A549 (cell line): Measurements from ENCODE around the gene TBCEL. TPM values are rescaled to one million over a fixed set of nuclear protein-coding genes. Genes with fewer than 3 reads are reported as not detected.
A peak's percentile ranks its signal among the peaks of the same experiment; 100 is the strongest.
"Not testable (repeated sequence)": the region's sequence is repeated elsewhere in the genome, so short reads cannot be mapped to it uniquely, and the experiment has no call there.

Experiments used
- ATAC-seq, 2 experiments: fragments of 200-7000 bp in 1 of 2; fragments of >200 bp in 1 of 2; cut with Nextera tagmentation in 1 of 2; cut with Tn5 transposase in 1 of 2; 3 replicates each; pipeline versions ENCODE4 v1.8.0 to v1.9.1; 2018 to 2020; ENCODE audit warnings: mild to moderate bottlenecking in 1 of 2, moderate library complexity in 1 of 2
- CTCF ChIA-PET: fragments of 300-600 bp; sonication (Branson Sonifier 250); formaldehyde crosslinking; extraction: SDS; loops from one replicate; lab custom pipeline; 2021; ENCODE audit warnings: antibody characterized with exemption, inconsistent platforms; lab: Yijun Ruan, JAX
- POLR2A ChIA-PET: fragments of 350-600 bp; formaldehyde crosslinking; extraction: SDS; loops from one replicate; lab custom pipeline; 2021; ENCODE audit warnings: antibody characterized with exemption, inconsistent platforms; lab: Yijun Ruan, JAX
- DNase-seq, 2 experiments: peaks; one replicate each; pipeline versions ENCODE4 v3.0.0 to v3.0.0-alpha.2; 2011 to 2016; ENCODE audit warnings: low read depth in 1 of 2, low spot score in 1 of 2
- FAIRE-seq: peaks from 2 replicates; lab custom pipeline; 2011; peaks lifted over from hg19 to GRCh38; lab: Jason Lieb, UNC
- H3K27ac ChIP-seq, 2 experiments: fragments of >200 bp; sonication (Bioruptor Twin); formaldehyde crosslinking; 3 replicates each; pipeline ENCODE4 v1.5.1; 2016 to 2017
- H3K4me1 ChIP-seq: fragments of >200 bp; sonication (Bioruptor Twin); formaldehyde crosslinking; 3 replicates; pipeline ENCODE4 v1.6.1; 2016
- H3K4me2 ChIP-seq: fragments of >200 bp; sonication (Bioruptor Twin); formaldehyde crosslinking; 3 replicates; pipeline ENCODE4 v1.6.1; 2016
- H3K4me3 ChIP-seq: fragments of >200 bp; sonication (Bioruptor Twin); formaldehyde crosslinking; 3 replicates; pipeline ENCODE4 v1.5.1; 2016
- H3K9me3 ChIP-seq: fragments of >200 bp; sonication (Bioruptor Twin); formaldehyde crosslinking; 3 replicates; pipeline ENCODE4 v1.6.1; 2016
- CBX2 ChIP-seq: fragments of 200-600 bp; sonication (generic); IDR thresholded peaks from 2 replicates; pipeline ENCODE4 v1.6.1; 2016; ENCODE audit warnings: low read depth, mild to moderate bottlenecking, borderline replicate concordance
- CEBPB ChIP-seq, 2 experiments: fragments of >200 bp in 1 of 2; sonication (Bioruptor Twin) in 1 of 2; formaldehyde crosslinking in 1 of 2; IDR thresholded peaks; 2 replicates each; pipeline ENCODE4 v1.6.1; 2012 to 2016
- CHD2 ChIP-seq: fragments of 150-350 bp; IDR thresholded peaks from 2 replicates; pipeline ENCODE4 v1.6.1; 2014; ENCODE audit warnings: low read length; ENCODE audit not compliant: partially characterized antibody
- EHF ChIP-seq: fragments of 250-450 bp; sonication (Bioruptor Pico); IDR thresholded peaks from 2 replicates; pipeline ENCODE4 v1.5.0; 2020; ENCODE audit warnings: mild to moderate bottlenecking
- JUN ChIP-seq, 2 experiments: fragments of >200 bp; sonication (Bioruptor Twin); formaldehyde crosslinking; IDR thresholded peaks; 2 replicates in 1 of 2; 3 replicates in 1 of 2; pipeline ENCODE4 v1.6.1; 2016 to 2017
- JUNB ChIP-seq: fragments of >200 bp; sonication (Bioruptor Twin); formaldehyde crosslinking; IDR thresholded peaks from 2 replicates; pipeline ENCODE4 v1.6.1; 2016
- MAFK ChIP-seq: fragments of 450-650 bp; IDR thresholded peaks from 2 replicates; pipeline ENCODE4 v1.6.1; 2014; ENCODE audit not compliant: partially characterized antibody
- POLR2A ChIP-seq: IDR thresholded peaks from 2 replicates; pipeline ENCODE4 v1.6.1; 2012; ENCODE audit warnings: mild to moderate bottlenecking, low read length
- POLR2AphosphoS2 ChIP-seq: conservative IDR thresholded peaks from 2 replicates; pipeline ENCODE4 v1.6.1; 2012; ENCODE audit warnings: low read length, improper control_type of control experiment, inconsistent platforms
- RARB ChIP-seq: fragments of 250-450 bp; sonication (Bioruptor Pico); IDR thresholded peaks from 2 replicates; pipeline ENCODE4 v1.8.0; 2021; ENCODE audit warnings: mild to moderate bottlenecking, moderate library complexity
- SMC3 ChIP-seq: fragments of >200 bp; sonication (Bioruptor Twin); formaldehyde crosslinking; IDR thresholded peaks from 3 replicates; pipeline ENCODE4 v1.6.1; 2018; ENCODE audit warnings: inconsistent platforms
- SREBF2 ChIP-seq: fragments of 450-650 bp; IDR thresholded peaks from 2 replicates; pipeline ENCODE4 v1.6.1; 2014; ENCODE audit warnings: mild to moderate bottlenecking, moderate library complexity
- TFCP2L1 ChIP-seq: fragments of 250-450 bp; sonication (Bioruptor Pico); IDR thresholded peaks from 2 replicates; pipeline ENCODE4 v1.5.0; 2021; ENCODE audit warnings: mild to moderate bottlenecking
- ZC3H11A ChIP-seq: fragments of 450-650 bp; IDR thresholded peaks from 2 replicates; pipeline ENCODE4 v1.6.1; 2014; ENCODE audit warnings: antibody characterized with exemption, mild to moderate bottlenecking
- WGBS: methylation state at CpG from one replicate; pipeline ENCODE4 v1.1.6; 2017; ENCODE audit errors: missing lambda C conversion rate; 5-methylcytosine and 5-hydroxymethylcytosine counted together
- polyA plus RNA-seq, 4 experiments: library from polyadenylated mRNA; depleted of rRNA in 3 of 4; stranded (reverse); fragments of >200 nt; fragmentation: RNase III in 1 of 4; extraction: RNeasy Plus Mini Kit Qiagen cat#74134 plus additional on column Dnase treatment in 1 of 4; gene quantifications; 2 replicates in 3 of 4; 3 replicates in 1 of 4; pipeline ENCODE4 v1.2.3, GENCODE V29; 2011 to 2017
- TF ChIP-seq, protein P1 (sequence below): IDR thresholded peaks from 2 replicates; pipeline ENCODE4 v1.6.1; 2012
- TF ChIP-seq, protein P2 (sequence below): fragments of 150-350 bp; IDR thresholded peaks from 2 replicates; pipeline ENCODE4 v1.6.1; 2014; ENCODE audit warnings: low read depth, mild to moderate bottlenecking, low read length
- TF ChIP-seq, protein P3 (sequence below): fragments of >200 bp; sonication (Bioruptor Twin); formaldehyde crosslinking; IDR thresholded peaks from 3 replicates; pipeline ENCODE4 v1.6.1; 2016
- TF ChIP-seq, protein P4 (sequence below): fragments of >200 bp; sonication (Bioruptor Twin); formaldehyde crosslinking; IDR thresholded peaks from 3 replicates; pipeline ENCODE4 v1.5.1; 2016

TBCEL gene
- polyA plus RNA-seq, 2 of the 4 experiments (the other 2 are of a cell fraction): 5.9 to 11.9 TPM

DNA sequence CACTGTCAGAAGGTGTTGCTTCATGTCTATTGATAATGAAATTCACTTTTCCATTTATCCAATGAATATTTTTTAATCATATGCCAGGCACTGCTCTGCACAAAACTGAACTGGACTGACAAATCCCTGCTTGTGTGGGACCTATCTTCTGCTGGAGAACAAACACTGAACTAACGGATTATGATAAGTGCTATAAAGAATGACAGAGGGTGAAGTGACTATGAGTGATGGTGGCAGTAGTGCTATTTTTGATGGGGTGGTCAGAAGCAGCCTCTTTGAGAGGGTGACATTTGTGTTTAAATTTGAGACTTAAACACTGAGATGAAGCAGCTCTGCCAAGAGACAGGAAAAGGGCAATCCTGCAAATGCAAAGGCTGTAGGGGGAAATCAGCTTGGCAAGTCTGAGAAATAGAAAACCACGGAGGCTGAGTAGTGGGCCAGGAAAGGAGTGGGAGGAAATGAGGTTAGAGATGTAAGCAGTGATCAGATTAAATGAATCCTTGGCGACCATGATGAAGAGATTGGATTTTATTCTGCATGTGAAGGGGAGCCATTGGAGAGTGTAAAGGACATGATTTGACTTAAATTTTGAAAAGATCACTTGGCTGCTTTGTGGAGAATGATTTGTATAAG, 6.0 kb downstream of the TBCEL start:
- no peak for TF ChIP-seq CBX2
- no peak for TF ChIP-seq SMC3
- no peak for TF ChIP-seq POLR2A
- TF ChIP-seq RARB (CRISPR knock-in tag): no peak
- no peak for TF ChIP-seq JUNB
- TF ChIP-seq, protein P1, sequence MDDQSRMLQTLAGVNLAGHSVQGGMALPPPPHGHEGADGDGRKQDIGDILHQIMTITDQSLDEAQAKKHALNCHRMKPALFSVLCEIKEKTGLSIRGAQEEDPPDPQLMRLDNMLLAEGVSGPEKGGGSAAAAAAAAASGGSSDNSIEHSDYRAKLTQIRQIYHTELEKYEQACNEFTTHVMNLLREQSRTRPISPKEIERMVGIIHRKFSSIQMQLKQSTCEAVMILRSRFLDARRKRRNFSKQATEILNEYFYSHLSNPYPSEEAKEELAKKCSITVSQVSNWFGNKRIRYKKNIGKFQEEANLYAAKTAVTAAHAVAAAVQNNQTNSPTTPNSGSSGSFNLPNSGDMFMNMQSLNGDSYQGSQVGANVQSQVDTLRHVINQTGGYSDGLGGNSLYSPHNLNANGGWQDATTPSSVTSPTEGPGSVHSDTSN: no peak
- no peak for TF ChIP-seq EHF (CRISPR knock-in tag)
- no peak for TF ChIP-seq ZC3H11A
- TF ChIP-seq, protein P2, sequence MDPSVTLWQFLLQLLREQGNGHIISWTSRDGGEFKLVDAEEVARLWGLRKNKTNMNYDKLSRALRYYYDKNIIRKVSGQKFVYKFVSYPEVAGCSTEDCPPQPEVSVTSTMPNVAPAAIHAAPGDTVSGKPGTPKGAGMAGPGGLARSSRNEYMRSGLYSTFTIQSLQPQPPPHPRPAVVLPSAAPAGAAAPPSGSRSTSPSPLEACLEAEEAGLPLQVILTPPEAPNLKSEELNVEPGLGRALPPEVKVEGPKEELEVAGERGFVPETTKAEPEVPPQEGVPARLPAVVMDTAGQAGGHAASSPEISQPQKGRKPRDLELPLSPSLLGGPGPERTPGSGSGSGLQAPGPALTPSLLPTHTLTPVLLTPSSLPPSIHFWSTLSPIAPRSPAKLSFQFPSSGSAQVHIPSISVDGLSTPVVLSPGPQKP: no peak
- no peak for TF ChIP-seq SREBF2
- no peak overlapping the region for H3K27ac ChIP-seq
- FAIRE-seq (no peak), ATAC-seq (no peak), DNase-seq (no peak)
- no peak overlapping the region for H3K4me2 ChIP-seq
- H3K4me3 ChIP-seq: no peak overlapping the region
- H3K9me3 ChIP-seq: no peaks in the 10 kb centered on the region
- peaks cover 7% of the 10 kb centered on the region; the same call in 1 of the 3 replicates for H3K4me1 ChIP-seq
- CTCF ChIA-PET: no interaction called here
- WGBS: 91% methylated on average over 3 of the region's 3 CpGs
- POLR2A ChIA-PET: no interaction called here

DNA sequence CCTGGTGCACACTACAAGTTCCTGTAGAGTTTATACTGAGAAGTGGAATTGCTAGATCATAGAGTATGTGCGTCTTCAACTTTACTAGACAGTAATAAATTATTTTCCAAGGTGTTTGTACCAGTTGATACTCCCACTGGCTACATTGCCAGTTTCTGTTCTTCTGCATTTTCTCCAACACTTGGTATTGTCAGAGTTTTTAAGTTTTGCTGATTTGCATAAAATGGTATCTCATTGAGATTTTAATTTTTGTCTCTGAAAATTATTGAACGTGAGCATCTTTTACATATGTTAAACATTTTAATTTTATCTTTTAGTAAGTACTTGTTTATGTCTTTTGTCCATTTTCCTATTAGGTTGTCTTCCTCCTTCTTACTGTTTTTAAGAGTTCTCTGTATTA, 7.3 kb downstream of the TBCEL start:
- ATAC-seq (no peak), DNase-seq (no peak), FAIRE-seq (no peak)
- 93% methylated on average over 2 of the region's 2 CpGs for WGBS
- POLR2A ChIA-PET: no interaction called here
- Histone ChIP-seq H3K27ac (no peak overlapping the region), H3K4me2 (no peak overlapping the region), H3K4me3 (no peak overlapping the region), H3K9me3 (no peaks in the 10 kb centered on the region), H3K4me1 (0 out of 3 replicates have a peak, but pooled peaks cover 5% of the 10 kb centered on the region)
- CTCF ChIA-PET: no interaction called here
- TF ChIP-seq TFCP2L1 (CRISPR knock-in tag) (no peak), MAFK (peak; percentile 19)

DNA sequence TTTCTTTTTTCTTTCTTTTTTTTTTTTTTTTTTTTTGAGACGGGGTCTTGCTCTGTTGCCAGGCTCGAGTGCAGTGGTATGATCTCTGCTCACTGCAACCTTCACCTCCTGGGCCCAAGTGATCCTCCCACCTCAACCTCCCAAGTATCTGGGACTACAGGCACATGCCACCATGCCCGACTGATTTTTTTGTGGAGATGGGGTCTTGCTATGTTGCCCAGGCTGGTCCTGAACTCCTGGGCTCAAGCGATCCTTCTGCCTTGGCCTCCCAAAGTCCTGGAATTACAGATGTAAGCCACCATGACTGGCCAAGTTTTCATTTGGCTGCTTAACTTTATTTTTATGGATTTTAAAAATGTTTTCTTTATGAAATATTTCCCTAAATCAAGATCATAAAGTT, 7.7 kb downstream of the TBCEL start:
- DNase-seq, H3K27ac ChIP-seq, ATAC-seq, H3K4me2 ChIP-seq, H3K4me1 ChIP-seq, FAIRE-seq, CTCF ChIA-PET, H3K4me3 ChIP-seq, H3K9me3 ChIP-seq: not testable (repeated sequence)
- WGBS: 95% methylated on average over 2 of the region's 4 CpGs
- POLR2A ChIA-PET: interaction anchor here (1.4 kb wide), 1 partner anchor 8 kb away, joined by 3 read pairs; the partner anchor contains the start of gene TBCEL

DNA sequence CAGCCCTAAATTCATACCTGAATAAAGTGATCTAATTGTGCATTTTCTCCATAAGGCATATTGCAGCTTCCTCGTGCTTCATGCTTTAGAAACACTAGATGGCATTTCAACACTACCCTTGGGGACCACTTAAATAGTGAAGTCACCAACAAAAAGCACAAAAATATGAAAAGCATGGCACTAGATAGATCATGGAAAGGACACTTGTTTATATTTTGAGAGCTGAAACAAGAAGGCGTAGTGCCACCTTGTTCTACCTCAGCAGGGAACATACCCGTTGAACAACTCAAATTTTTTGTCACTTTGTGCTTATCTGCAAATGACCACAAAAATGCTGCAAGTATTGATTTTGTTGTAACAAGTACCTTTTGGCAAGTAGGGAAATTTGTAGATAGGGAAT, 8.6 kb downstream of the TBCEL start:
- Histone ChIP-seq H3K4me3 (no peak overlapping the region), H3K9me3 (no peaks in the 10 kb centered on the region), H3K27ac (no peak overlapping the region), H3K4me2 (no peak overlapping the region), H3K4me1 (0 out of 3 replicates have a peak, but pooled peaks cover 5% of the 10 kb centered on the region)
- CTCF ChIA-PET: no interaction called here
- WGBS: 85% methylated on average over 3 of the region's 3 CpGs
- DNase-seq: peak in 1 of 2 experiments; percentile 7
- TF ChIP-seq CEBPB (IDR thresholded peaks at IDR 0.05) (no peak), CHD2 (no peak), POLR2AphosphoS2 (no peak), JUN (IDR thresholded peaks at IDR 0.05) (no peak)
- TF ChIP-seq, protein P3, sequence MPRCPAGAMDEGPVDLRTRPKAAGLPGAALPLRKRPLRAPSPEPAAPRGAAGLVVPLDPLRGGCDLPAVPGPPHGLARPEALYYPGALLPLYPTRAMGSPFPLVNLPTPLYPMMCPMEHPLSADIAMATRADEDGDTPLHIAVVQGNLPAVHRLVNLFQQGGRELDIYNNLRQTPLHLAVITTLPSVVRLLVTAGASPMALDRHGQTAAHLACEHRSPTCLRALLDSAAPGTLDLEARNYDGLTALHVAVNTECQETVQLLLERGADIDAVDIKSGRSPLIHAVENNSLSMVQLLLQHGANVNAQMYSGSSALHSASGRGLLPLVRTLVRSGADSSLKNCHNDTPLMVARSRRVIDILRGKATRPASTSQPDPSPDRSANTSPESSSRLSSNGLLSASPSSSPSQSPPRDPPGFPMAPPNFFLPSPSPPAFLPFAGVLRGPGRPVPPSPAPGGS: no peak
- TF ChIP-seq, protein P4, sequence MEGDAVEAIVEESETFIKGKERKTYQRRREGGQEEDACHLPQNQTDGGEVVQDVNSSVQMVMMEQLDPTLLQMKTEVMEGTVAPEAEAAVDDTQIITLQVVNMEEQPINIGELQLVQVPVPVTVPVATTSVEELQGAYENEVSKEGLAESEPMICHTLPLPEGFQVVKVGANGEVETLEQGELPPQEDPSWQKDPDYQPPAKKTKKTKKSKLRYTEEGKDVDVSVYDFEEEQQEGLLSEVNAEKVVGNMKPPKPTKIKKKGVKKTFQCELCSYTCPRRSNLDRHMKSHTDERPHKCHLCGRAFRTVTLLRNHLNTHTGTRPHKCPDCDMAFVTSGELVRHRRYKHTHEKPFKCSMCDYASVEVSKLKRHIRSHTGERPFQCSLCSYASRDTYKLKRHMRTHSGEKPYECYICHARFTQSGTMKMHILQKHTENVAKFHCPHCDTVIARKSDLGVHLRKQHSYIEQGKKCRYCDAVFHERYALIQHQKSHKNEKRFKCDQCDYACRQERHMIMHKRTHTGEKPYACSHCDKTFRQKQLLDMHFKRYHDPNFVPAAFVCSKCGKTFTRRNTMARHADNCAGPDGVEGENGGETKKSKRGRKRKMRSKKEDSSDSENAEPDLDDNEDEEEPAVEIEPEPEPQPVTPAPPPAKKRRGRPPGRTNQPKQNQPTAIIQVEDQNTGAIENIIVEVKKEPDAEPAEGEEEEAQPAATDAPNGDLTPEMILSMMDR: no peak
- POLR2A ChIA-PET: interaction anchor here (1.4 kb wide), 1 partner anchor 9 kb away, joined by 3 read pairs; the partner anchor contains the start of gene TBCEL
- ATAC-seq: no peak
- FAIRE-seq: no peak
